Measurements from ENCODE around the gene CELF2.

Gene CELF2

DNA sequence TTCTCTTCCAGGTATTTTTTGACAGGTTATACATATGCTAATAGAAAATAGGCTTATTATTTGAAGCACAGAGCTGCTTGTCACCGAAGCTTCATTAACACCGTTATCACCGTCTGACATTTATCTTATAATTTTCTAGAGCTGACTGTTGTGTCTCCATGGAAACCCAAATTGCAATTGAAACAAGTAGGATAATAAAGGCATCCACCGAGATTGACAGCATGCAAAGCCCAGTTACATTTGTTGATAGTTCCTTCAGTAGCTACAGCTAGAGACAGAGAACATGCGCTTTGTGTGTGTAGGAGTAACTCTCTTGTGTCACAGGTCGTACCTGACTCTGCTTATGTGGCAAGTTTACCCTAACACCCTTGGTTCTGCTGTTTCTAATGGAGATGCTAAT, 135.6 kb downstream of the CELF2 start (continued):
- TF ChIP-seq ZNF580 (tag by site-specific recombination; IDR thresholded peaks at IDR 0.05): no peak

- H3K9me3 ChIP-seq (ENCODE audit: control insufficient read depth, insufficient read depth, low read depth, low read length): no peaks in the 10 kb centered on the region
- ChIA-PET CTCF (no interaction called here), POLR2A (no interaction called here)
- H3K36me3 ChIP-seq (ENCODE audit: control insufficient read depth in 2 of 2, insufficient read depth in 1 of 2, low read length in 2 of 2): no peaks in the 10 kb centered on the region
- no peak overlapping the region for H3K27ac ChIP-seq (ENCODE audit: extremely low read depth, low read depth, low read length)
- H3K4me3 ChIP-seq (ENCODE audit: low read depth, low read length): no peak overlapping the region
- TF ChIP-seq MEIS1 (CRISPR knock-in tag; IDR thresholded peaks at IDR 0.05; ENCODE audit: borderline replicate concordance): no peak
- TF ChIP-seq ZNF473 (tag by site-specific recombination; IDR thresholded peaks at IDR 0.05): no peak
- TF ChIP-seq ZNF677 (tag by site-specific recombination; IDR thresholded peaks at IDR 0.05): no peak
- TF ChIP-seq ZNF221 (tag by site-specific recombination; IDR thresholded peaks at IDR 0.05; ENCODE audit: borderline replicate concordance): no peak
- no peak for TF ChIP-seq ZNF585B (tag by site-specific recombination; IDR thresholded peaks at IDR 0.05)
- no peak for TF ChIP-seq ZNF114 (tag by site-specific recombination; IDR thresholded peaks at IDR 0.05)
- no peak for TF ChIP-seq ZNF544 (tag by site-specific recombination; IDR thresholded peaks at IDR 0.05)
- no peak for TF ChIP-seq ZNF518A (tag by site-specific recombination; conservative IDR thresholded peaks at IDR 0.05; ENCODE audit: low read depth)
- TF ChIP-seq ZSCAN4 (tag by site-specific recombination; IDR thresholded peaks at IDR 0.05): no peak
- TF ChIP-seq ZNF18 (tag by site-specific recombination; IDR thresholded peaks at IDR 0.05): no peak
- TF ChIP-seq, protein P1, sequence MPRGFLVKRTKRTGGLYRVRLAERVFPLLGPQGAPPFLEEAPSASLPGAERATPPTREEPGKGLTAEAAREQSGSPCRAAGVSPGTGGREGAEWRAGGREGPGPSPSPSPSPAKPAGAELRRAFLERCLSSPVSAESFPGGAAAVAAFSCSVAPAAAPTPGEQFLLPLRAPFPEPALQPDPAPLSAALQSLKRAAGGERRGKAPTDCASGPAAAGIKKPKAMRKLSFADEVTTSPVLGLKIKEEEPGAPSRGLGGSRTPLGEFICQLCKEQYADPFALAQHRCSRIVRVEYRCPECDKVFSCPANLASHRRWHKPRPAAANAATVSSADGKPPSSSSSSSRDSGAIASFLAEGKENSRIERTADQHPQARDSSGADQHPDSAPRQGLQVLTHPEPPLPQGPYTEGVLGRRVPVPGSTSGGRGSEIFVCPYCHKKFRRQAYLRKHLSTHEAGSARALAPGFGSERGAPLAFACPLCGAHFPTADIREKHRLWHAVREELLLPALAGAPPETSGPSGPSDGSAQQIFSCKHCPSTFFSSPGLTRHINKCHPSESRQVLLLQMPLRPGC (tag by site-specific recombination; IDR thresholded peaks at IDR 0.05): no peak
- TF ChIP-seq BCL11A (tag by site-specific recombination; IDR thresholded peaks at IDR 0.05; ENCODE audit: low read depth): no peak
- TF ChIP-seq, protein P2, sequence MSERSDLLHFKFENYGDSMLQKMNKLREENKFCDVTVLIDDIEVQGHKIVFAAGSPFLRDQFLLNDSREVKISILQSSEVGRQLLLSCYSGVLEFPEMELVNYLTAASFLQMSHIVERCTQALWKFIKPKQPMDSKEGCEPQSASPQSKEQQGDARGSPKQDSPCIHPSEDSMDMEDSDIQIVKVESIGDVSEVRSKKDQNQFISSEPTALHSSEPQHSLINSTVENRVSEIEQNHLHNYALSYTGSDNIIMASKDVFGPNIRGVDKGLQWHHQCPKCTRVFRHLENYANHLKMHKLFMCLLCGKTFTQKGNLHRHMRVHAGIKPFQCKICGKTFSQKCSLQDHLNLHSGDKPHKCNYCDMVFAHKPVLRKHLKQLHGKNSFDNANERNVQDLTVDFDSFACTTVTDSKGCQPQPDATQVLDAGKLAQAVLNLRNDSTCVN (tag by site-specific recombination; optimal IDR thresholded peaks at IDR 0.05): no peak
- no peak for TF ChIP-seq ZNF664 (tag by site-specific recombination; IDR thresholded peaks at IDR 0.05)
- no peak for TF ChIP-seq ZBTB11 (tag by site-specific recombination; conservative IDR thresholded peaks at IDR 0.05; ENCODE audit: low read depth)
- TF ChIP-seq ZNF626 (tag by site-specific recombination; IDR thresholded peaks at IDR 0.05): no peak
- H3K4me1 ChIP-seq (ENCODE audit: control insufficient read depth, insufficient read depth, low read length): peaks cover 48% of the 10 kb centered on the region
These were observed 136.1 kb downstream of the CELF2 start for GRCh38 chr10:11153766-11154165.
